HCEC 1CT (cell line): Measurements from ENCODE around the gene ANO10.
A peak's percentile ranks its signal among the peaks of the same experiment; 100 is the strongest.
"Not testable (repeated sequence)": the region's sequence is repeated elsewhere in the genome, so short reads cannot be mapped to it uniquely, and the experiment has no call there.

Source experiments
- DNase-seq: peaks from one replicate; pipeline ENCODE4 v3.0.0-alpha.2; 2017

The ANO10 gene

DNA sequence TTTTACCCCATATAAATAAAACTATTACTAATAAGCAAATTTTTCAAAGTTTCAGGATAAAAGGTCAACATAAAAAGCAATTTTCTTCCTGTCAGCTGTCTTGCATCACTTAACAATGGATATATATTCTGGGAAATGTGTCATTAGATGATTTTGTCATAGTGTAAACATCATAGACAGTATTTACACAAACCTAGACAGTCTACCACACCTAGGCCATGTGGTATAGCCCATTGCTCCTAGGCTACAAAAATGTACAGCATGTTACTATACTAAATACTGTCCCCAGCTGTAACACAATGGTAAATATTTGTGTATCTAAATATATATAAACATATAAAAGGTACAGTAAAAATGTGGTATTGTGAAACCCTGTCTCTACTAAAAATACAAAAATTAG, 156.7 kb downstream of the ANO10 start:
- DNase-seq: no peak

DNA sequence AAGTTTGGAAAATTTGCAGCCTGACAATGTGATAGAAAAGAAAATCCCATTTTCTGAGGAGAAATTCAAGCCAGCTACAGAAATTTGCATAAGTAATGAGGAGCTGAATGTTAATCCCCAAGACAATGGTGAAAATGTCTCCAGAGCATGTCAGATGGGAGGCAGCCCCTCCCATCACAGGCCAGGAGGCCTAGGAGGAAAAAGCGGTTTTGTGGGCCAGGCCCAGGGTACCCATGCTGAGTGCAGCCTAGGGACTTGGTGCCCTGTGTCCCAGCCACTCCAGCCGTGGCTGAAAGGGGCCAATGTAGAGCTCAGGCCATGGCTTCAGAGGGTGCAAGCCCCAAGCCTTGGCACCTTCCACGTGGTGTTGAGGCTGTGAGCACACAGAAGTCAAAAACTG, 159.2 kb downstream of the ANO10 start:
- not testable (repeated sequence) for DNase-seq

DNA sequence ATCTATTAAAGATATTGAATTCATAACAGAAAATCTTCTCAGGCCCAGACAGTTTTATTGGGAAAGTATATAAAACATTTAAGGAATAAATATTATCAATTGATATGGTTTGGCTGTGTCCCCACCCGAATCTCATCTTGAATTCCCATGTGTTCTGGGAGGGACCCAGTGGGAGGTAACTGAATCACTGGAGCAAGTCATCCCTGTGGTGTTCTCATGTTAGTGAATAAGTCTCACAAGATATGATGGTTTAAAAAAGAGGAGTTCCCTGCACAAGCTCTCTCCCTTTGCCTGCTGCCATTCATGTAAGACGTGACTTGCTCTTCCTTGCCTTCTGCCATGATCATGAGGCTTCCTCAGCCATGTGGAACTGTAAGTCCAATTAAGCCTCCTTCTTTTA, 160.5 kb downstream of the ANO10 start:
- peak; percentile 6 for DNase-seq

DNA sequence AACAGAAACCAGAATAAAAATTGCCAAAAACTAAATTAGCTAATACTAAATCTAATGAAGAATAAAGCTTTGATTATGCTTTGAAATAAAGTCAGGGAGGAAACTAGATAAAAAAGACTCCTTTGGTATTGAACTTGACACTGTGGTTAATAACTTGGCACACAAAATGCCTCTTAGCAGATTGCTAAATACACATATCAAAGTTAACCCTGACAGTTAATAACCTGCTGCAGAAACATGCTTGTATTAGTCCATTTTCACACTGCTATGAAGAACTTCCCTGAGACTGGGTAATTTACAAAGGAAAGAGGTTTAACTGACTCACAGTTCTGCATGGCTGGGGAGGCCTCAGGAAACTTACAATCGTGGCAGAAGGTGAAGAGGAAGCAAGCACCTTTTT, 164.8 kb downstream of the ANO10 start:
- not testable (repeated sequence) for DNase-seq

DNA sequence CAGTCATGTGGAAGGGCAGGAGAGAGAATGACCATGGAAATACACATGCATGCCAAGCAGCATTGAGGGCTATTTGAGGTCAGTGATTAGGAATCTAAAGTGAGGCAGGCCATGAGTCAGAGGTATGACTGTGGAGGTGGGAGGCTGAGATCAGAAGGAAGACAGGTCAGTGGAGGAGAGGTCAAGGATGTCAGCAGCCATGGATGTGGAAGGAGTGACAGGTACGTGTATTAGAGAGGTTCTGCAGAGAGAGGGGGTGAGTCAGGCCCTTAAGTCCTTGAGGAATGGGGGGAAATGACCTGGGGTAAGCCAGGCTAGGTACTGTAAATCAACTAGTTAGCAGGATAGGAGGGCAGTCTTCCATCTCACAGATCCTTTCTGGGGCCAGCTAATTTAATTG, 166.6 kb downstream of the ANO10 start:
- DNase-seq: peak; percentile 67

DNA sequence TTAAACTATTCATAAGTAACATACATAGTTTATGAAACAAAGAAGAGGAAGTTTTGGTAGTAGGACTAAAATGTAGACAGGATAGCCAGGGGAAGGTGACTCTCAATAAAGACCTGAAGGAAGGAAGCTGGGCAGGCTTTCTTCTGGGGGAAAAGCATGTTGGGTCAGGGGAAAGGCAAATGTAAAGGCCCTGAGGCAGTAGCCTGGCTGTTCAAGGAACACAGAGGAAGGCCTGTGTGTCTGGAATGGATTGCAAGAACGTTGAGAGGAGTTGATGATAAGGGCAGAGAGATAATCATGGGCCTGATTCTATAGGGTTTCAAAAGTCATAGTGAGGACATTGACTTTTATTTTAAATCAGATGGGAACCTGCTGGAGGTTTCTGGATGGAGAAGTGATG, 167.8 kb downstream of the ANO10 start:
- no peak for DNase-seq

DNA sequence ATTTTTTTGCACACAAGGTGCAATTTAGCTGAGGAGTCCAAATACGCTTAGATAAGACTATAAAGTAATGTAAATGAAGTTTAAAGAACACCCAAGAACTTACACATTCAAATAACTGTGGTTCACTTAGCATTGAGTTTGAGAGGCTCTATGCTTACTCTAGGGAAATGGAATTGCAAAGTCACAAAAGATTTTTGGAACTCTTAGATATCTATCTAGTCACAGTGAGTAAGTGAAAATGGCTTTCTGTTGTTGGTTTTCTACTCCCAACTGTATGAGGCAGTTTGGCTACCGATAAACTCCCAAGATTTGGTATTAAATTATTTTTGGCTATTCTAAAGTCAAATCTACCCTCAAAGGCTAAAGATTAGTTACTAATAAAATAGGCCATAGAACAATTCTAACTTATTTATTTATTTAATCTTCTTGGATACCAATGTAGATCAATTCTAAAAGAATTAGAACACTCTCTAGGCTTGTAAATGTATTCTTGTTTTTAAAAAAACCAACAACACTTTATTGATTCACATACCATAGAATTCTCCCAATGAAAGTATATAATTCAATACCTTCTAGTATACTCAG, 170.0 kb downstream of the ANO10 start:
- no peak for DNase-seq

DNA sequence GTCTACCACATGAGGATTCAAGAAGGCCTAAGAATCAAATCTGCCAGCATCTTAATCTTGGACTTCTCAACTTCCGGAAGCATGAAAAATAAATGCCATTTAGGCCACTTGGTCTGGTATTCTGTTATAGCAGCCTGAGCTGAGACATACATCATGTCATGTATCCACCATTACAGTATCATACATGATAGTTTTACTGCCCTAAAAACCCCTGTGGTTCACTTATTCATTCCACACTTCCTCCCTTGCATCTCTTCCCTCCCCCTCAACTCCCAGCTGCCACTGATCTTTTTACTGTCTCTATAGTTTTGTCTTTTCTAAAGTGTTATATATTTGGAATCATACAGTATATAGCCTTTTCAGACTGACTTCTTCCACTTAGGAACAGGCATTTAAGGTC, 173.7 kb downstream of the ANO10 start:
- DNase-seq: no peak

DNA sequence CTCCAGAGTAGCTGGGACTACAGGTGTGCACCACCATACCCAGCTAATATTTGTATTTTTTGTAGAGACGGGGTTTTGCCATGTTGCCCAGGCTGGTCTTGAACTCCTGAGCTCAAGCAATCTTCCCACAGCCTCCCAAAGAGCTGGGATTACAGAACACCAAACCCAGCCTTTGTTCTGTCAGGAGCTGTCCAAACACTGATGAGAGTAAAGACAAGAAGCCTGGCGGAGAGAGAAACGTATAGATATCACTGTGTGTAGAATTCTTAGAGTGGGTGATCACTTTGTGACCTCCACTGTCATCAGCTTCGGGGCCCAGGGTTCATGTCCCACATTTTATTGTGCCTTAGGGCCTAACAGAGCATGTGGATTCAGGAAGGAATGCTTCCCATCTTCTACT, 176.0 kb downstream of the ANO10 start:
- DNase-seq: no peak

DNA sequence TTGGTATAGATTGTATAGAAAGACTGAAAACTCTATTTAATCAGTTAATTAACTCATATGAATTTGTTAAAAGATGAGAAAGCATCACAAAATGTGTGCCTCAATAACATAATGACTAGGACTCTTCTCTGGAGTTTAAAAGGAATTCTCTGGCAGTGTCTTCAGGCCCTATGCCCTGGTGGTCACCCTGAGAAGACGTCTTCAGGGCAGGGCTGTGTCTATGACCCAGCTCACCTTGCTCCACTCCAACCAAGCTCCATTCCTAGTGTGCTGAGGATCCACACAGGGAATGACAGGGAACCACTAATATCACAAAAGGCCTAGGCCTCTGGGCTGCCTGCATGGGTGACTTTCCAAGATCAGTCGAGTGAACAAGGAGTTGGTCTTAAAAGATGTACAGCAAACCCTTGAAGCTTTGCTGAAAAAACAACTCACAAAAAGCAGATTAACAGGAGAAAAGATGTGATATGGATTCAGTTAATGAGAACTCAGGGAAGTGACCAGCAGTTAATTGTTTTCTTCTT, 178.9 kb downstream of the ANO10 start:
- DNase-seq: no peak

DNA sequence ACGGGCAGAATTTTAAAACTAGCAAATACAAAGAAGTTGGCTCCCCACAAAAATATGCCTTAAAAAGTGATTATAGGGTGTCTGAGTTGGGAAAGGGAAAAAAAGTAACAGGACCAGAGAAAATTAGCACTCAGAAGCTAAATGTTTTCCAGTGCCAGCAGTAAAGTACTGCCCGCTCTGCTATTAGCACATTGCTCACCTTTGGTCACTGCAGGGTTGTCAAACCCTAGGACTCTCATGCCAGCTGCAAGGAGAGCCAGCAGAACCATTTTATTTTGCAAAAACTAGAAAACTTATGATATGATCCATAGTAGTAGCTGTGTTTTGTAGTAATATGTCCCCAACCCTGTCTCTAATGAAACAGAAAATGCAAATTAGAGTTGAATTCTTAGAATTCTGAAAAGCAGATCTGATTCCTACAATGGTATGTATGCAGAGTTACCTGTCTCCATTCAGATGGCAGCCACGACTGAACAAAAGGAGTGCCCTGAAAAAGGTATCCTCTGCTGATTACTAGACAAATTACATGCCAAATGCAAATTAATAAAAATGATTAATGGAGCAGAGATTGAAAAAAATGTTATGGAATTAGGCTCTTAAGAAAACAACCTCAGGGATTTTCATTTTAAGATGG, 185.2 kb downstream of the ANO10 start:
- DNase-seq: no peak

DNA sequence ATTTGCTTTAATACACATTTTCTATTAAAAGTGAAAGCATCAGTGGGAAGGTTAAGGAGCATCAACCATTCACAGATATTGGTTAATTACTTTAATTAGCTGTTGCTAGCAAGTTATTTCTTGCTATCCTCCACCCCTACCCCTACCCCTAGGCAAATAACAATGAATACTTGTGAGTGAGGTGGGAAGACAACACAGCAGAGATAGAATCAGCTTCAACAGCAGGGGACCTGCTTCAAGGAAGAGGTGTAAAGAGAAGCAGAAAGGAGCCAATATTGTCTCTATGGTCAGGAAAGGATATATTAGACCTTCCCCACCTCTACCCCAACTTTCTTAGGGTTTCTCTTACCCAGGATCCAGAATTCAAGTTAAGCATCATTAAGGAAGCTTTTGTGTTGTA, 186.1 kb downstream of the ANO10 start:
- no peak for DNase-seq

DNA sequence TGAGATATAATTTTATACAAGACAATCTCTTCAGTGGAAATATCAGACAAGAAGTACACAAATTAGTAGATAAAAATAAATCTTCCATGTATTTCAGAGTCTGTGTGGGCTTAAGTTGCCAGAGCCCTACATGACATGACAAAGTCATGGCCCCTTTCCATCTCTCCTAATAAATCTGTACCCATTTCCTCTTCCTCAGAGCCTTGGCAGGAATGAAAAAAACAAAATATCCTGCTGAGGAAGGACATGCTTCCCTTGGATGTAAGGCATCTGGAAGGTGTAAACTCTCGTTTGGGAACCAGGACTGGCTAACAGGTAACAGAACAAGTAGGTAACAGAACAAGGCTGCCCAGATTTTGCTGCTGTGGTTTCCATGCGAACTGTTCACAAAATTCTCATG, 187.4 kb downstream of the ANO10 start:
- no peak for DNase-seq

DNA sequence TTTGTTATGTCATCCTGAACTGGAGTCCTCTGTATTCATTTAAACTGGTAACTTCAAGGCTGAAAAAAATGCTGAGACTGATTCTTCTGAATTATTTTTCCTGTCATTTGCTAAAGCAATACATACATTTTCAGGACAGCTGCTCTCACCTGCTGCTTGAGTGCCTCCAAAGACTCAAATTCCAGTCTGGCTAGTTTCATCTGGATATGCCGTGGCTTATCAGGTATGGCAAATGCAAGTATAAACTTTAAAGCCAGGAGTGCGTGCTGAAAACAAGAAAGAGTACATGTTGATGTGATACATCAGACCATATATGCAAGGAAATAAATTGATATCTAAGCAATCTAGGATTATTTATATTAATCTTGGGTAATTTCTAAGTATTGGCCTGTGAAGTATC, 189.3 kb downstream of the ANO10 start:
- no peak for DNase-seq

DNA sequence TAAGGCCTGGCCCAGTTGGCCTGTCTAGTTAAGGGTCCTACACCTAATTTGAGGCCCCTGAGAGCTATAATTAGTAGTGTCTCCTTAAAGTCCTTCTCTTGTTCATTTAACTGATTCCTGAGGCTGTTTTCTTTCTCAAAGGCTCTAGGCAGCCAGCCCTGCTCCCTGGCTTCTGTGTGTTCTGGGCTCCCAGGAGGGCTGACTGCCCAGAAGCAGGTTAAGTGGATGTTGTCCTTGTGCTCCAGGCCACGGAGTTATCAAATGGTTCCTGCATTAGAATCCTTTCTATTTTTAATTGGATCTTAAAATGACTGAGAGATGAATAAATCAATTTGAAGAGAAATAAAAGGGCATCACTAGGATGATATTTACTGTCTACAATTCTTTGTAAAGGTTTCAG, 195.4 kb downstream of the ANO10 start:
- DNase-seq: no peak

DNA sequence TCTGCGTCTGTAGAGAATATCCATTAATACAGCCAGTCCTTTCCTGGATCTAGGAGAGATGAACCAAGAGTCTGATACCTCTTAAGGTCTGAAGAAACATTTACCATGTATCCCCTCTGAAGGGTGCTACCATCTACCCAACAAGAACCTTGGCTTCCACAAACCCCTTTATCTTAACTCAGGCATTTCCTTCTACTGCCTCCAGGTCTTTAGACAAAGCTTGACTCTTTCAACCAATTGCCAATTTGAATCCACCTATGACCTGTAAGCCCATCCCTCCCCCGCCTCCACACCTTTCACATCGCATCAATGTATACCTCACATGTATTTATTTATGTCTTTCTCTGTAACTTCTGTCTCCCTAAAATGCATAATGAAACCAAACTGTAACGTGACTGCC, 196.0 kb downstream of the ANO10 start:
- no peak for DNase-seq

DNA sequence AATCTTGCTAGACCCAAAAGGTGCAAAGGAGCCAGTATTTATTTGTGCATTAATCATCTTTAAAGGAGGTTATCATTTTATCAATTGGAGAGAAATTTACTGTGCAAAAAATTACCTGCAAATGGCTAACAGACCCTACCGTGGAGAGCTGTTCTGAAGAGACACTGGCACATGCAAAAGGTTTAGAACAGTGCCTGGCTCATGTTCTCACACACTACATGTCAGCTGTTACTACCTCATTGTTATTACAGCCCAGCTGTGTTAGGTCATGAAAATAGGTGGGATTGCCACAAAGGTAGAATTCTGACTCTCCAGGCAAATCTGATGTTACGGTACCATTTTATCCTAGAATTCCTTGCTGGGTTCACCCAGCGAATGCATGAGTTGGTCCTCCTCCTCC, 198.2 kb downstream of the ANO10 start:
- DNase-seq: no peak

DNA sequence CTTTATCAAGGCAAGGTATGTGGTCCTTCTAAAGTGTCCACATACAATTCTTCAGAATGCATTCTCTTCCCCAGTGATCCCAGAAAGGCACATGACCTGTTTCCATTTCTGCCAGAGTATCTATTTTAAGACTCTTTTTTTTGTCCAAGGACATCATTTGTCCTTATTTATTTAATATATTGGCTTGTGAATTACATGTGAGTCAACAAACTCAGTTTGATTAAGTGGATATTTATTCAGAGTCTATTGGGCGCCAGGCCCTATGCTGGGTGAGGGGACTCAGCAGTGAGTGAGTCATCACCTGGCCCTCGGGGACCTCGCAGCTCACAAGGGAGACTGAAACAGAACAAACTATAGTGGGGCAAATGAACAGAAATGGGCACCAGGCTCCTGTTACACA, 198.7 kb downstream of the ANO10 start:
- DNase-seq: peak; percentile 17

DNA sequence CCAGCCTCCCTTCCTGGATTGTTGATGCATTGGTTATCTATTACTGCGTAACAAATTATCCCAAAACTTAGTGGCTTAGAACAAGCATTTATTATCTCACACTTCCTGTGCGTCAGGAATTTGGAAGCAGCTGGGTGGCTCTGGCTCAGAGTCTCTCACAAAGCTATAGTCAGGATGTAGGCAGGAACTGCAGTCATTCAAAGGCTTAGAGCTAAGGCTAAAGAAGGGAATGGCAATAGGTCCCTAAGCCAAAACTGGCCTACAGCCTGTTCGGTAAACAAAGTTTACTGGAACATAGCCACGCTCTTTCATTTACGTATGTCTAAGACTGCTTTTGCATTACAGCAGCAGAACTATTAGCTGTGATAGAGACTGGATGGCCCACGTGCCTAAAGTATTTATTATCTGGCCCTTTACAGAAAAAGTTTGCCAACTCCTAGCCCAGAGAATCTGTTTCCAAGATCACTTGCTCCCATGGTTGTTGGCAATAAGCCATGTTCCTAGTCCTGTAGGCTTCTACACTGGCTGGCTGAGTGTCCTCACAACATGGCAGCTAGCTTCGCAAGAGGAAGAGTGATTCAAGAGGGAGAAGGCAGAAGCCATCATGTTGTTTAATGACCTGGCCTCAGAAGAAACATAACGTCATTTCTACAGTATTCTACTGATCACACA, 203.1 kb downstream of the ANO10 start:
- no peak for DNase-seq

DNA sequence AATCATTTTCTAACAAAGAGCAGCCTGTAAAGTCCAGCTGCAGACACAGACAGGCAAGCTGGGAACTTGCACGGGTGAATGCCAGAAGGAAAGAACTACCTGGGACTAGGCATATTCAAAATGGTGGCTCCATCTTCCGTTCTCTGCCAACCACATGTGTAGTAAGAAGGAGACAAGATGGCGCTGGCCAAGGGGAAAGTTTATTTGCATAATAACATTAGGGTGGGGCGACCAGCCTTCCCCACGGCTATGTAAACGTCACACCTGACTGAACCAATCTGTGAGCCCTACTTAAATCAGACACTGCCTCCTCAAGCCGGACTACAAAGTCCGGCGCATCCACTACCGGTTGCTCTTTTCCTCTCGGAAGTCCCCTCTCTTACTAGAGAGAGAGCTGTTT, 204.7 kb downstream of the ANO10 start:
- no peak for DNase-seq

DNA sequence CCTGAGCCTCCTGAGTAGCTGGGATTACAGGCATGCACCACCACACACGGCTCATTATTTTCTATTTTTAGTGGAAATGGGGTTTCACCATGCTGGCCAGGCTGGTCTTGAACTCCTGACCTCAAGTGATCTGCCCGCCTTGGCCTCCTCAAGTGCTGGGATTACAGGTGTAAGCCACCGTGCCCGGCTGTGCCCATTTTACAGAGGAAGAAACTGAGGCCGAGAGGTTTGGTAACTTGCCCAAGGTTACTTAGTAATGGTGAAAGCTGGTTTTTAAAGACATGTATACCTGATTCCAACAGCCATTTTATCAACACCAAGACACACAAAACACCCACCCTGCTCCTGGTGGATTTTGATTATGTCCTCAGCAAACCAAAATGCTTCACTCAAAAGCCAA, 206.7 kb downstream of the ANO10 start:
- DNase-seq: no peak

DNA sequence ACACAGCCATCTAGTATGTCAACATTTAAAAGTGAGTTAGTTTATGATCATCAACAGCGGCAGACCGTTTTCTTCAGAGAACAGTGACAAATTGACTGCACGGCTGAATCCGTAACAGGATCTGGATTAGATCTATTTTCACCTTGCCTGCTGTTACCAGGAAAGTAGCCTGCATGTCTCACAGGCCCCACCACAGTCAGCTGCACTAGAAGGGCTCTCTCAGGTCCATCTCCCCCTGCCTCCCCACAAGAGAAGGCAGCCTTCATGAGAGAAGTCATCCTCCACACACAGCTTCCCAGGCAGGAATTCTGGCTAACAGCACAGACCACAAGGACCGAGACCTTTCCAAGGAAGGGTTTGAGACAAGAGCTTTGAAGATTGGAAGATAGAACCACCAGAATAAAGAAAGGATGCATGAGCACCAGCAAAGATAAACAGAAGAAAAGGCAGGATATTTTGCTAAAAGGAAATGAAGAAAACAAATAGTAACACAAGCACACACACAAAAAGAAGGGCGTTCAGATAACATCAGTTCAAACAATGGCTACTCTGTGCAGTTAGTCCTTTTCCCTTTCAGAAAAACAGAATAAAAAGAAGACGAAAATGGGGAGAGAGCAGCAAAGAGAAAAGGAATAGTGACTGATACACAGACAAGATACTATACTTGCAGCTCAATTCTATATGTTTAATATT, 208.0 kb downstream of the ANO10 start:
- no peak for DNase-seq

DNA sequence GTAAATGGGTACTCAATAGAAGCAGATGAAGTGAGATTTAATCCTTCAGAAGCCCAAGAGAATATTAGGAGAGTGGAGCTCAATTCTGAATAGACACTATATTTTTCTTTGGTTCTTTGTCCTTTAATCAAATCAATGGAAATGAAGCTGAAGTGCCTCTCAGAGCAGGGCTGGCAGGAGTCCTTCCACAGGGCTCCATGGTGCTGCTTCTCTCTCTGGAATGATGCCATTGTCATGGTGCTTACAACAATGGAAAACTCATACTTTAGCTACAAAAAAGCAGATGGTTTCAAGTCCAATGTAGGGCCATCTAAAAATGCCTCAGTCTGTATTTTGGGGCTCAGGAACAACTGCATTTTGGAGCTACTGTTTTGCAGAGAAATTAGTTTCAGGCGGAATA, 210.4 kb downstream of the ANO10 start:
- DNase-seq: no peak

DNA sequence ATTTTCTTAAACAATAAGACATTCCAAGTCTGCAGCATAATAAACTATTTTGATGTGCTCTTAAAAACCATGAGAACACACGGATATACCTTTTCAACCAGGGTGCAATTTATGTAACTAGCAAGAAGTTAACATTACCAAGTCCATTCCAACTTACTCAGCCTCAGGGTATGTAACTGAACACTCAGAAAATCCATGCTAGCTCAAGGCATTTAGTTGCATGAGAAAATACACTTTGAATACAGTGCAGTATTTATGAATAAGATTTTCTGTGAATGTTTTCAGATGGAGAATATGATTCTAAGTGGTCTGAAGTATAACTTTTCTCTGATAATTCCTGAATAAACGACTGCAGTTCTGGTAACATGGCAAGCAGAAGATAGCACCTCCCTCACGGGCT, 211.2 kb downstream of the ANO10 start:
- no peak for DNase-seq
